ENCODE data around the gene PHETA1. TPM values are rescaled to one million over a fixed set of nuclear protein-coding genes. Genes with fewer than 3 reads are reported as not detected.

Gene PHETA1
- total RNA-seq, 3 donors from 2014 or later: 6.6 to 10.9 (median 10.2) TPM

- H3K4me3 ChIP-seq: no peak overlapping the region
- TF ChIP-seq POLR2AphosphoS5 (IDR thresholded peaks at IDR 0.05) (no peak), CTCF (IDR thresholded peaks at IDR 0.05) (no peak), POLR2A (IDR thresholded peaks at IDR 0.05) (no peak)
- no peaks in the 10 kb centered on the region for H3K9me3 ChIP-seq
- DNase-seq (ENCODE audit: low spot score in 2 of 2): no peak
- no peaks in the 10 kb centered on the region for H3K27me3 ChIP-seq
- no peak overlapping the region for H3K27ac ChIP-seq
- intact Hi-C loops (cut with DNase I; ENCODE audit: low total_unique reads): no loop called here
- no peaks in the 10 kb centered on the region for H3K4me1 ChIP-seq
- H3K36me3 ChIP-seq: no peaks in the 10 kb centered on the region
Observed at GRCh38 chr12:111359914-111360276, 9.0 kb downstream of the PHETA1 start.

GRCh38 chr12:111359231-111359913, 9.5 kb downstream of the PHETA1 start:
- H3K4me1 ChIP-seq: no peaks in the 10 kb centered on the region
- TF ChIP-seq CTCF (IDR thresholded peaks at IDR 0.05): no peak
- DNase-seq (ENCODE audit: low spot score in 2 of 2): no peak
- intact Hi-C loops (cut with DNase I; ENCODE audit: low total_unique reads): no loop called here
- H3K9me3 ChIP-seq: no peaks in the 10 kb centered on the region
- no peaks in the 10 kb centered on the region for H3K36me3 ChIP-seq
- no peak overlapping the region for H3K27ac ChIP-seq
- no peak overlapping the region for H3K4me3 ChIP-seq
- H3K27me3 ChIP-seq: no peaks in the 10 kb centered on the region

GRCh38 chr12:111355201-111355925, 13.5 kb downstream of the PHETA1 start:
- H3K36me3 ChIP-seq: no peaks in the 10 kb centered on the region

GRCh38 chr12:111354511-111354910, 14.4 kb downstream of the PHETA1 start:
- no peaks in the 10 kb centered on the region for H3K9me3 ChIP-seq
- H3K27ac ChIP-seq: no peak overlapping the region
- TF ChIP-seq CTCF (IDR thresholded peaks at IDR 0.05): no peak
- TF ChIP-seq POLR2A (IDR thresholded peaks at IDR 0.05): no peak
- no peak for TF ChIP-seq POLR2AphosphoS5 (IDR thresholded peaks at IDR 0.05)
- intact Hi-C loops (cut with DNase I; ENCODE audit: low total_unique reads): no loop called here
- no peak for DNase-seq (ENCODE audit: low spot score in 2 of 2)
- no peak overlapping the region for H3K4me3 ChIP-seq
- H3K36me3 ChIP-seq: no peaks in the 10 kb centered on the region
- H3K27me3 ChIP-seq: no peaks in the 10 kb centered on the region
- no peaks in the 10 kb centered on the region for H3K4me1 ChIP-seq

More at GRCh38 chr12:111355201-111355925, 13.5 kb downstream of the PHETA1 start:
- Histone ChIP-seq H3K9me3 (no peaks in the 10 kb centered on the region), H3K4me1 (no peaks in the 10 kb centered on the region), H3K4me3 (no peak overlapping the region), H3K27ac (no peak overlapping the region), H3K27me3 (no peaks in the 10 kb centered on the region)
- no peak for TF ChIP-seq CTCF (IDR thresholded peaks at IDR 0.05)
- no peak for DNase-seq (ENCODE audit: low spot score in 2 of 2)
- intact Hi-C loops (cut with DNase I; ENCODE audit: low total_unique reads): no loop called here

- no peaks in the 10 kb centered on the region for H3K27me3 ChIP-seq
- no peaks in the 10 kb centered on the region for H3K4me1 ChIP-seq
- H3K9me3 ChIP-seq: no peaks in the 10 kb centered on the region
- H3K36me3 ChIP-seq: no peaks in the 10 kb centered on the region
- no peak for DNase-seq (ENCODE audit: low spot score in 2 of 2)
- H3K4me3 ChIP-seq: no peak overlapping the region
- intact Hi-C loops (cut with DNase I; ENCODE audit: low total_unique reads): no loop called here
- no peak overlapping the region for H3K27ac ChIP-seq
- TF ChIP-seq POLR2AphosphoS5 (IDR thresholded peaks at IDR 0.05): no peak
- TF ChIP-seq POLR2A (IDR thresholded peaks at IDR 0.05): no peak
- no peak for TF ChIP-seq CTCF (IDR thresholded peaks at IDR 0.05)
Observed at GRCh38 chr12:111353603-111354295, 15.1 kb downstream of the PHETA1 start.
